Nephron progenitor cell (in vitro differentiated cells): ENCODE measurements around the gene APAF1.
A peak's percentile ranks its signal among the peaks of the same experiment; 100 is the strongest.

Experiments used
- DNase-seq: peaks from one replicate; pipeline ENCODE4 v3.0.0; 2021
- H3K27ac Mint-ChIP-seq: 2 replicates; pipeline ENCODE4 v1.8.0; 2021; ENCODE audit warnings: mild to moderate bottlenecking, moderate library complexity, mixed read lengths
- H3K27me3 Mint-ChIP-seq: 2 replicates; pipeline ENCODE4 v1.8.0; 2021; ENCODE audit warnings: mild to moderate bottlenecking, low read depth, mixed read lengths; ENCODE audit not compliant: poor library complexity
- H3K36me3 Mint-ChIP-seq: 2 replicates; pipeline ENCODE4 v1.8.0; 2021; ENCODE audit warnings: low read depth, mixed read lengths
- H3K4me1 Mint-ChIP-seq: 2 replicates; pipeline ENCODE4 v1.8.0; 2021; ENCODE audit warnings: mixed read lengths
- H3K4me3 Mint-ChIP-seq: 2 replicates; pipeline ENCODE4 v1.8.0; 2021; ENCODE audit warnings: mild to moderate bottlenecking, moderate library complexity, mixed read lengths
- H3K9me3 Mint-ChIP-seq: 2 replicates; pipeline ENCODE4 v1.8.0; 2021; ENCODE audit warnings: mild to moderate bottlenecking, moderate library complexity, mixed read lengths
- TF ChIP-seq, protein P1 (sequence below): fragments of 200-600 bp; sonication (generic); IDR thresholded peaks from 2 replicates; pipeline ENCODE4 v1.5.0; 2021; ENCODE audit warnings: antibody characterized with exemption

The APAF1 gene

DNA sequence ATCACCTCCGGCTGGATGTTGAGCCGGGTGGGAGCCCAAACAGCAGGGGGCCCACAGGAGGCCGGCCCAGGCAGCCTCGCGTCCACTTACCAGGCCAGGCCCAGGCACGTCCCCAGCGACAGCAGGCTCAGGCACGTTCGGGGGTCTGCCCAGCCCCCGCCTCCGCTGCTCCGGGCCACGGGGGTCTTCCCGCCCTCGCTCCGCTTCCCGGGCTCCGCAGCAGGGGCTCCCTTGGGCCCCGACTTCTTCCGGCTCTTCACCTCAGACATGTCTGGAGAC is 718 bp upstream of the APAF1 start:
- Mint-ChIP-seq H3K4me3 (peak overlapping the region; percentile 96), H3K27me3 (no peaks in the 10 kb centered on the region), H3K36me3 (peaks cover 32% of the 10 kb centered on the region), H3K4me1 (peaks cover 30% of the 10 kb centered on the region), H3K27ac (peak overlapping the region; percentile 99), H3K9me3 (peaks cover 6% of the 10 kb centered on the region)
- TF ChIP-seq, protein P1, sequence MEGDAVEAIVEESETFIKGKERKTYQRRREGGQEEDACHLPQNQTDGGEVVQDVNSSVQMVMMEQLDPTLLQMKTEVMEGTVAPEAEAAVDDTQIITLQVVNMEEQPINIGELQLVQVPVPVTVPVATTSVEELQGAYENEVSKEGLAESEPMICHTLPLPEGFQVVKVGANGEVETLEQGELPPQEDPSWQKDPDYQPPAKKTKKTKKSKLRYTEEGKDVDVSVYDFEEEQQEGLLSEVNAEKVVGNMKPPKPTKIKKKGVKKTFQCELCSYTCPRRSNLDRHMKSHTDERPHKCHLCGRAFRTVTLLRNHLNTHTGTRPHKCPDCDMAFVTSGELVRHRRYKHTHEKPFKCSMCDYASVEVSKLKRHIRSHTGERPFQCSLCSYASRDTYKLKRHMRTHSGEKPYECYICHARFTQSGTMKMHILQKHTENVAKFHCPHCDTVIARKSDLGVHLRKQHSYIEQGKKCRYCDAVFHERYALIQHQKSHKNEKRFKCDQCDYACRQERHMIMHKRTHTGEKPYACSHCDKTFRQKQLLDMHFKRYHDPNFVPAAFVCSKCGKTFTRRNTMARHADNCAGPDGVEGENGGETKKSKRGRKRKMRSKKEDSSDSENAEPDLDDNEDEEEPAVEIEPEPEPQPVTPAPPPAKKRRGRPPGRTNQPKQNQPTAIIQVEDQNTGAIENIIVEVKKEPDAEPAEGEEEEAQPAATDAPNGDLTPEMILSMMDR: no peak
- DNase-seq: no peak

GRCh38 chr12:98645572-98646067 is 530 bp downstream of the APAF1 start:
- no peak for DNase-seq

DNA sequence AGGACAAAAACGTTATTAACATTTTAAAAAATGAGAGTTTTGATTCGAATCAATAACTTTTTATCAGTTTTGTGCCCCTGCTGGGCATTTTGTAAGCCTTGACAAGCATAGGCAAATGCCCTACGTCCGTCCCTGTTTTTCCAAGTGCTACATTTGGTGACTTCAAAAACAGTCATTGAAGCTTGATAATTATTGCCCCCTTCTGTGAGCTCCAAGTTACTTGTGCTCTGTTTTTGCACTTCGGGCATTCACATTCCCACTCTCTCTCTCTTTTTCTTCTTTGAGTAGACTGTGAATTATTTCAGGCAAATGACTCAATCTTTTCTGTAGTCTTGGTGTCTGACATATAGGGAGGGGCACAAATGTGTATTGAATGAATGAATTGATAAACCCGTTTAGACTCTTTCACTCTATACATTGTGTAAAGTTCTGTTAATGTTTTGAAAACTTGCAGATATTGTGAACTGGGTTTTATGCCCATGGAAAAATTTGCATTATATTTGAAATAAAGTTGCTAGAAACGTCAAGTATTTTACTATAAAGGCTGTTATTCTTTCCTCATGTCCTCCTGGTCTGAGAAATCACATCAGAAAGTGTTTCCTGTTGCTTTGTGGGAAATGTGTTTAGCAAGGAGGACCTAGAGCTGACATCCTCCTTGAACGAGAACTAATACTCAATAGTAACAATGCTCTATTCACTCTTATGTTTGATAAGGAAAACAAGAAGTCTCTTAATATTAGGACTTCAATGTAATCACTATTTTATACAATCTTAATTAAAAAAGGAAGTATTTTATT is 1.4 kb downstream of the APAF1 start:
- H3K27ac Mint-ChIP-seq: no peak overlapping the region
- H3K36me3 Mint-ChIP-seq: peaks cover 39% of the 10 kb centered on the region
- TF ChIP-seq, protein P1: peak; percentile 8
- H3K9me3 Mint-ChIP-seq: no peaks in the 10 kb centered on the region
- peak overlapping the region; percentile 97 for H3K4me3 Mint-ChIP-seq
- H3K27me3 Mint-ChIP-seq: no peaks in the 10 kb centered on the region
- DNase-seq: no peak
- peaks cover 30% of the 10 kb centered on the region for H3K4me1 Mint-ChIP-seq

More at GRCh38 chr12:98645572-98646067, 530 bp downstream of the APAF1 start:
- Mint-ChIP-seq H3K4me1 (peaks cover 30% of the 10 kb centered on the region), H3K4me3 (peak overlapping the region; percentile 97), H3K27ac (peak overlapping the region; percentile 81), H3K9me3 (peaks cover 6% of the 10 kb centered on the region), H3K36me3 (peaks cover 40% of the 10 kb centered on the region), H3K27me3 (no peaks in the 10 kb centered on the region)
- TF ChIP-seq, protein P1: no peak

- Mint-ChIP-seq H3K27ac (no peak overlapping the region), H3K27me3 (no peaks in the 10 kb centered on the region), H3K36me3 (peaks cover 46% of the 10 kb centered on the region), H3K4me1 (peaks cover 7% of the 10 kb centered on the region), H3K9me3 (no peaks in the 10 kb centered on the region), H3K4me3 (no peak overlapping the region)
- TF ChIP-seq, protein P1: no peak
- DNase-seq: no peak
These were observed 6.2 kb downstream of the APAF1 start for GRCh38 chr12:98651328-98651727.

- Mint-ChIP-seq H3K4me3 (no peak overlapping the region), H3K27ac (no peak overlapping the region), H3K4me1 (no peaks in the 10 kb centered on the region), H3K27me3 (no peaks in the 10 kb centered on the region), H3K9me3 (no peaks in the 10 kb centered on the region), H3K36me3 (peaks cover 47% of the 10 kb centered on the region)
- TF ChIP-seq, protein P1: peak; percentile 42
- DNase-seq: no peak
These were observed 8.9 kb downstream of the APAF1 start for GRCh38 chr12:98653866-98654493.
